ENCODE measurements around the gene ANO1.

The ANO1 gene

GRCh38 chr11:70129051-70129592 is 51.0 kb downstream of the ANO1 start:
- H3K4me3 ChIP-seq (ENCODE audit: low read depth, low read length) = no peak overlapping the region

GRCh38 chr11:70130636-70131035 is 52.5 kb downstream of the ANO1 start:
- Histone ChIP-seq H3K27ac (no peak overlapping the region), H3K36me3 (ENCODE audit: control insufficient read depth, insufficient read depth, low read length) (no peaks in the 10 kb centered on the region), H3K79me2 (no peaks in the 10 kb centered on the region), H3K27me3 (ENCODE audit: control insufficient read depth, insufficient read depth, low read length) (no peaks in the 10 kb centered on the region), H3K9me3 (ENCODE audit: control insufficient read depth, low read length) (no peaks in the 10 kb centered on the region), H3K4me1 (no peaks in the 10 kb centered on the region), H3K4me2 (ENCODE audit: low read length) (no peak overlapping the region), H2AFZ (no peak overlapping the region), H3K4me3 (ENCODE audit: low read depth, low read length) (no peak overlapping the region), H3K9ac (no peak overlapping the region)
- TF ChIP-seq CTCF (IDR thresholded peaks at IDR 0.05) = no peak

More at GRCh38 chr11:70129051-70129592, 51.0 kb downstream of the ANO1 start:
- Histone ChIP-seq H3K79me2 (no peaks in the 10 kb centered on the region), H2AFZ (no peak overlapping the region), H3K4me2 (ENCODE audit: low read length) (no peak overlapping the region), H3K9me3 (ENCODE audit: control insufficient read depth, low read length) (no peaks in the 10 kb centered on the region), H3K27me3 (ENCODE audit: control insufficient read depth, insufficient read depth, low read length) (no peaks in the 10 kb centered on the region), H3K27ac (no peak overlapping the region), H3K4me1 (no peaks in the 10 kb centered on the region), H3K36me3 (ENCODE audit: control insufficient read depth, insufficient read depth, low read length) (no peaks in the 10 kb centered on the region), H3K9ac (no peak overlapping the region)
- no peak for TF ChIP-seq CTCF (IDR thresholded peaks at IDR 0.05)

- no peaks in the 10 kb centered on the region for H3K36me3 ChIP-seq (ENCODE audit: control insufficient read depth, insufficient read depth, low read length)
- H3K4me1 ChIP-seq = no peaks in the 10 kb centered on the region
- no peak overlapping the region for H3K9ac ChIP-seq
- TF ChIP-seq CTCF (IDR thresholded peaks at IDR 0.05) = no peak
- no peak overlapping the region for H3K27ac ChIP-seq
- H2AFZ ChIP-seq = no peak overlapping the region
- H3K9me3 ChIP-seq (ENCODE audit: control insufficient read depth, low read length) = no peaks in the 10 kb centered on the region
- no peaks in the 10 kb centered on the region for H3K79me2 ChIP-seq
- no peak overlapping the region for H3K4me2 ChIP-seq (ENCODE audit: low read length)
- no peak overlapping the region for H3K4me3 ChIP-seq (ENCODE audit: low read depth, low read length)
- H3K27me3 ChIP-seq (ENCODE audit: control insufficient read depth, insufficient read depth, low read length) = no peaks in the 10 kb centered on the region
These were observed 53.6 kb downstream of the ANO1 start for GRCh38 chr11:70131606-70132190.

GRCh38 chr11:70132641-70133040 is 54.5 kb downstream of the ANO1 start:
- no peaks in the 10 kb centered on the region for H3K36me3 ChIP-seq (ENCODE audit: control insufficient read depth, insufficient read depth, low read length)
- H3K4me2 ChIP-seq (ENCODE audit: low read length) = no peak overlapping the region
- no peaks in the 10 kb centered on the region for H3K79me2 ChIP-seq
- no peaks in the 10 kb centered on the region for H3K27me3 ChIP-seq (ENCODE audit: control insufficient read depth, insufficient read depth, low read length)
- H3K9me3 ChIP-seq (ENCODE audit: control insufficient read depth, low read length) = no peaks in the 10 kb centered on the region
- TF ChIP-seq CTCF (IDR thresholded peaks at IDR 0.05) = no peak
- no peaks in the 10 kb centered on the region for H3K4me1 ChIP-seq
- H3K4me3 ChIP-seq (ENCODE audit: low read depth, low read length) = no peak overlapping the region
- H3K27ac ChIP-seq = no peak overlapping the region
- H2AFZ ChIP-seq = no peak overlapping the region
- H3K9ac ChIP-seq = no peak overlapping the region

- Histone ChIP-seq H3K4me1 (no peaks in the 10 kb centered on the region), H2AFZ (no peak overlapping the region), H3K27ac (no peak overlapping the region), H3K79me2 (no peaks in the 10 kb centered on the region), H3K4me3 (ENCODE audit: low read depth, low read length) (no peak overlapping the region), H3K9ac (no peak overlapping the region), H3K9me3 (ENCODE audit: control insufficient read depth, low read length) (no peaks in the 10 kb centered on the region), H3K27me3 (ENCODE audit: control insufficient read depth, insufficient read depth, low read length) (no peaks in the 10 kb centered on the region), H3K4me2 (ENCODE audit: low read length) (no peak overlapping the region), H3K36me3 (ENCODE audit: control insufficient read depth, insufficient read depth, low read length) (no peaks in the 10 kb centered on the region)
- no peak for TF ChIP-seq CTCF (IDR thresholded peaks at IDR 0.05)
These were observed 55.7 kb downstream of the ANO1 start for GRCh38 chr11:70133771-70134335.

Measured in parathyroid adenoma (tissue), 2 donors.